Measurements from ENCODE around the gene PKNOX2.

PKNOX2 gene

GRCh38 chr11:125256541-125257189, 92.1 kb downstream of the PKNOX2 start:
- H3K36me3 ChIP-seq (ENCODE audit: control insufficient read depth, insufficient read depth, low read length), result no peaks in the 10 kb centered on the region
- no peak for TF ChIP-seq CTCF (IDR thresholded peaks at IDR 0.05; ENCODE audit: insufficient read depth, low read length, poor library complexity, severe bottlenecking)
- no peak for DNase-seq (ENCODE audit: extremely low read depth, insufficient read length)
- H3K4me3 ChIP-seq (replicated peaks; ENCODE audit: low read depth, low read length), result no peak overlapping the region
- no peaks in the 10 kb centered on the region; the same call in 1 of the 2 replicates for H3K27me3 ChIP-seq (replicated peaks; ENCODE audit: control insufficient read depth, insufficient read depth, low read length)

DNA sequence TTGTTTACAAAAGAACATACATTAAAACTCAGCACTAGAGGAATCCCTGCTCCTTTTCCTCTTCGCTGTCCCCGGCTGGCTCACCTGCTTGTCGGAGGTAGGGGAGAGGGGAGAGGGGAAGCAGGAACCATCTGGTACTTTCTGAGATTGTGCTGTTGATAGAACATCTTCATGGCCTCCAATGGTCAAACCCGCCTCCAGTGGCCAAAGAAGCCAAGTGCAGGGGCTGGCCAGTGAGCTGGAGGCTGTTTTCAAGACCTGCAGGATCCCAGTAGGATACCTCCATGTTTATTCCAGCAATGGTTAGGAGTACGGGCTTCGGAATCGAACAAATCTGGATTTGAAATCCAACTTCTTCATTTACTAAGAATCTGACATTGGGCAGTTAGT, 92.6 kb downstream of the PKNOX2 start:
- no peak overlapping the region for H3K4me3 ChIP-seq (replicated peaks; ENCODE audit: low read depth, low read length)
- DNase-seq (ENCODE audit: extremely low read depth, insufficient read length), result no peak
- peaks cover under 1% of the 10 kb centered on the region; the same call in 1 of the 2 replicates for H3K27me3 ChIP-seq (replicated peaks; ENCODE audit: control insufficient read depth, insufficient read depth, low read length)
- H3K36me3 ChIP-seq (ENCODE audit: control insufficient read depth, insufficient read depth, low read length), result no peaks in the 10 kb centered on the region
- TF ChIP-seq CTCF (IDR thresholded peaks at IDR 0.05; ENCODE audit: insufficient read depth, low read length, poor library complexity, severe bottlenecking), result peak; percentile 25

GRCh38 chr11:125257751-125258150, 93.2 kb downstream of the PKNOX2 start:
- TF ChIP-seq CTCF (IDR thresholded peaks at IDR 0.05; ENCODE audit: insufficient read depth, low read length, poor library complexity, severe bottlenecking), result no peak
- no peak overlapping the region for H3K4me3 ChIP-seq (replicated peaks; ENCODE audit: low read depth, low read length)
- peaks cover 2% of the 10 kb centered on the region; the same call in 1 of the 2 replicates for H3K27me3 ChIP-seq (replicated peaks; ENCODE audit: control insufficient read depth, insufficient read depth, low read length)
- DNase-seq (ENCODE audit: extremely low read depth, insufficient read length), result no peak
- H3K36me3 ChIP-seq (ENCODE audit: control insufficient read depth, insufficient read depth, low read length), result no peaks in the 10 kb centered on the region

- no peak for TF ChIP-seq CTCF (IDR thresholded peaks at IDR 0.05; ENCODE audit: insufficient read depth, low read length, poor library complexity, severe bottlenecking)
- H3K36me3 ChIP-seq (ENCODE audit: control insufficient read depth, insufficient read depth, low read length), result no peaks in the 10 kb centered on the region
- H3K27me3 ChIP-seq (replicated peaks; ENCODE audit: control insufficient read depth, insufficient read depth, low read length), result peaks cover 2% of the 10 kb centered on the region; the same call in 1 of the 2 replicates
- H3K4me3 ChIP-seq (replicated peaks; ENCODE audit: low read depth, low read length), result no peak overlapping the region
- DNase-seq (ENCODE audit: extremely low read depth, insufficient read length), result no peak
Measured at GRCh38 chr11:125258291-125259032, 93.9 kb downstream of the PKNOX2 start.

DNA sequence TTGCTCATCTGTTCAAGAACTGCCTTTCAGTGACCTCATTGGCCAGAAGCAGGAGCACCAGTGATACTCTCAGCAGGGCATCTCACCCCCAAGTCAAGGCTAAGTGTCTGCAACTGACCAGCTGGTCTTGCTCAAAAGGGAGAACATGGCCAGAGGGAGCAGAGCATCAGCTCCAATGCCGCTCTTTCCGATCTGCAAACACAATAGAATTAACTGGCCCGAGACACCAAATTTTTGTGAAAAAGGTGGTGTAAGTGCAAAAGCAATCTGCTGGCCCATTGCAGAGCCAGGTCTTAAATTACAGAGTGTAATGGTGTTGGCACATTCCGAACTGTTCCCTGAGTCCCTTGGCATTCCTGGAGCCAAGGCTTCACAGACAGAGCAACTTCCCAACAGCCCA, 97.0 kb downstream of the PKNOX2 start:
- TF ChIP-seq CTCF (IDR thresholded peaks at IDR 0.05; ENCODE audit: insufficient read depth, low read length, poor library complexity, severe bottlenecking), result no peak
- Histone ChIP-seq H3K27me3 (replicated peaks; ENCODE audit: control insufficient read depth, insufficient read depth, low read length) (peaks cover 5% of the 10 kb centered on the region), H3K4me3 (replicated peaks; ENCODE audit: low read depth, low read length) (no peak overlapping the region), H3K36me3 (ENCODE audit: control insufficient read depth, insufficient read depth, low read length) (no peaks in the 10 kb centered on the region)
- no peak for DNase-seq (ENCODE audit: extremely low read depth, insufficient read length)
